Loucy (cell line): ENCODE measurements around the gene ANO7.

Experiments
- H2AFZ ChIP-seq: fragments of 200-600 bp; sonication (generic); 2 replicates; pipeline ENCODE4 v1.6.0; 2016; ENCODE audit warnings: antibody characterized with exemption, mild to moderate bottlenecking, low read length, moderate library complexity
- H3F3A ChIP-seq: fragments of 200-600 bp; 2 replicates; pipeline ENCODE4 v1.6.0; 2016; ENCODE audit warnings: antibody characterized with exemption, low read depth, mild to moderate bottlenecking
- H3K27me3 ChIP-seq: fragments of 200-600 bp; sonication (generic); 2 replicates; pipeline ENCODE4 v1.6.1; 2014; ENCODE audit warnings: low read length, mild to moderate bottlenecking; ENCODE audit not compliant: insufficient read depth, poor library complexity, severe bottlenecking
- H3K36me3 ChIP-seq: fragments of 200-600 bp; sonication (generic); 2 replicates; pipeline ENCODE4 v1.6.1; 2016; ENCODE audit warnings: low read length; ENCODE audit not compliant: insufficient read depth
- H3K4me1 ChIP-seq: fragments of 200-600 bp; sonication (generic); 2 replicates; pipeline ENCODE4 v1.5.1; 2014; ENCODE audit warnings: low read length, mild to moderate bottlenecking; ENCODE audit not compliant: insufficient read depth, poor library complexity, severe bottlenecking
- H3K4me2 ChIP-seq: fragments of 200-600 bp; sonication (generic); 2 replicates; pipeline ENCODE4 v1.6.0; 2014; ENCODE audit warnings: antibody characterized with exemption, low read length, low read depth, mild to moderate bottlenecking; ENCODE audit not compliant: poor library complexity, severe bottlenecking
- H3K4me3 ChIP-seq: fragments of 200-600 bp; sonication (generic); 2 replicates; pipeline ENCODE4 v1.5.1; 2014; ENCODE audit warnings: low read length, mild to moderate bottlenecking, mixed read lengths; ENCODE audit not compliant: poor library complexity, severe bottlenecking
- H3K79me2 ChIP-seq: fragments of 200-600 bp; sonication (generic); 2 replicates; pipeline ENCODE4 v1.6.1; 2014; ENCODE audit warnings: low read length; ENCODE audit not compliant: insufficient read depth
- H3K9ac ChIP-seq: fragments of 200-600 bp; sonication (generic); 2 replicates; pipeline ENCODE4 v1.6.0; 2014; ENCODE audit warnings: mild to moderate bottlenecking, low read depth, low read length, moderate library complexity; ENCODE audit not compliant: poor library complexity, severe bottlenecking
- H3K9me2 ChIP-seq: fragments of 200-600 bp; sonication (generic); replicated peaks from 2 replicates; pipeline ENCODE4 v1.6.1; 2016; ENCODE audit warnings: low read depth, low read length, mixed read lengths
- H3K9me3 ChIP-seq: fragments of 200-600 bp; sonication (generic); 2 replicates; pipeline ENCODE4 v1.6.1; 2014; ENCODE audit warnings: mild to moderate bottlenecking, antibody characterized with exemption, low read length, low read depth; ENCODE audit not compliant: insufficient read depth
- H4K20me1 ChIP-seq: fragments of 200-600 bp; sonication (generic); 2 replicates; pipeline ENCODE4 v1.6.0; 2014; ENCODE audit warnings: antibody characterized with exemption, low read length, mild to moderate bottlenecking; ENCODE audit not compliant: insufficient read depth, poor library complexity, severe bottlenecking
- EZH2phosphoT487 ChIP-seq: fragments of 200-600 bp; IDR thresholded peaks from 2 replicates; pipeline ENCODE4 v1.6.1; 2018; ENCODE audit warnings: antibody characterized with exemption, mild to moderate bottlenecking, moderate library complexity, borderline replicate concordance
- TF ChIP-seq, protein P1 (sequence below): fragments of 200-600 bp; sonication (generic); conservative IDR thresholded peaks from 2 replicates; pipeline ENCODE4 v1.5.1; 2014; ENCODE audit warnings: mild to moderate bottlenecking, antibody characterized with exemption, low read length

The ANO7 gene

DNA sequence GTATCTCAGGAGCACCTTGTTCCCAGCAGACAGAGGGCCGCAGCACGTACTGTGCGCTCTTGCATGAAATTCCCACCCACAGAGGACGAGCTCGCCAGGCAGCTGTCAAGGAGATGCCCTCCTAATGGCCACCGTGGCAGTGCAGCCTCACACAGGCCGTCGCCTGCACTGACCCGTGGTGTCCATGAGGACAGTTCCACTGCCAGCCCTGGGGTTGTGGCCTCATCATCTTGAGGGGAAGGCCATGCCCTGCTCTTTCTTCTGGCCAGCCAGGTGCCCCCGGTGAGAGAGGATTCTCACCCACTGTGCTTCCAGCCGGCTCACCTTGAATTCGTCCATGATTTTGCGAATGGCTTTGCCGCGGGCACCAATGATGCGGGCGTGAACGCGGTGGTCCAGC is 42.0 kb downstream of the ANO7 start:
- no peaks in the 10 kb centered on the region for H3F3A ChIP-seq
- H3K4me3 ChIP-seq = no peak overlapping the region
- H3K4me2 ChIP-seq = no peak overlapping the region
- no peaks in the 10 kb centered on the region for H3K79me2 ChIP-seq
- H3K9me3 ChIP-seq = no peaks in the 10 kb centered on the region
- H3K27me3 ChIP-seq = no peaks in the 10 kb centered on the region
- H3K9me2 ChIP-seq = no peaks in the 10 kb centered on the region
- H3K9ac ChIP-seq = no peak overlapping the region
- no peaks in the 10 kb centered on the region for H3K4me1 ChIP-seq
- peaks cover 62% of the 10 kb centered on the region; the same call in 1 of the 2 replicates for H3K36me3 ChIP-seq
- H4K20me1 ChIP-seq = no peaks in the 10 kb centered on the region
- H2AFZ ChIP-seq = no peak overlapping the region
- TF ChIP-seq, protein P1, sequence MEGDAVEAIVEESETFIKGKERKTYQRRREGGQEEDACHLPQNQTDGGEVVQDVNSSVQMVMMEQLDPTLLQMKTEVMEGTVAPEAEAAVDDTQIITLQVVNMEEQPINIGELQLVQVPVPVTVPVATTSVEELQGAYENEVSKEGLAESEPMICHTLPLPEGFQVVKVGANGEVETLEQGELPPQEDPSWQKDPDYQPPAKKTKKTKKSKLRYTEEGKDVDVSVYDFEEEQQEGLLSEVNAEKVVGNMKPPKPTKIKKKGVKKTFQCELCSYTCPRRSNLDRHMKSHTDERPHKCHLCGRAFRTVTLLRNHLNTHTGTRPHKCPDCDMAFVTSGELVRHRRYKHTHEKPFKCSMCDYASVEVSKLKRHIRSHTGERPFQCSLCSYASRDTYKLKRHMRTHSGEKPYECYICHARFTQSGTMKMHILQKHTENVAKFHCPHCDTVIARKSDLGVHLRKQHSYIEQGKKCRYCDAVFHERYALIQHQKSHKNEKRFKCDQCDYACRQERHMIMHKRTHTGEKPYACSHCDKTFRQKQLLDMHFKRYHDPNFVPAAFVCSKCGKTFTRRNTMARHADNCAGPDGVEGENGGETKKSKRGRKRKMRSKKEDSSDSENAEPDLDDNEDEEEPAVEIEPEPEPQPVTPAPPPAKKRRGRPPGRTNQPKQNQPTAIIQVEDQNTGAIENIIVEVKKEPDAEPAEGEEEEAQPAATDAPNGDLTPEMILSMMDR = no peak
- TF ChIP-seq EZH2phosphoT487 = no peak

DNA sequence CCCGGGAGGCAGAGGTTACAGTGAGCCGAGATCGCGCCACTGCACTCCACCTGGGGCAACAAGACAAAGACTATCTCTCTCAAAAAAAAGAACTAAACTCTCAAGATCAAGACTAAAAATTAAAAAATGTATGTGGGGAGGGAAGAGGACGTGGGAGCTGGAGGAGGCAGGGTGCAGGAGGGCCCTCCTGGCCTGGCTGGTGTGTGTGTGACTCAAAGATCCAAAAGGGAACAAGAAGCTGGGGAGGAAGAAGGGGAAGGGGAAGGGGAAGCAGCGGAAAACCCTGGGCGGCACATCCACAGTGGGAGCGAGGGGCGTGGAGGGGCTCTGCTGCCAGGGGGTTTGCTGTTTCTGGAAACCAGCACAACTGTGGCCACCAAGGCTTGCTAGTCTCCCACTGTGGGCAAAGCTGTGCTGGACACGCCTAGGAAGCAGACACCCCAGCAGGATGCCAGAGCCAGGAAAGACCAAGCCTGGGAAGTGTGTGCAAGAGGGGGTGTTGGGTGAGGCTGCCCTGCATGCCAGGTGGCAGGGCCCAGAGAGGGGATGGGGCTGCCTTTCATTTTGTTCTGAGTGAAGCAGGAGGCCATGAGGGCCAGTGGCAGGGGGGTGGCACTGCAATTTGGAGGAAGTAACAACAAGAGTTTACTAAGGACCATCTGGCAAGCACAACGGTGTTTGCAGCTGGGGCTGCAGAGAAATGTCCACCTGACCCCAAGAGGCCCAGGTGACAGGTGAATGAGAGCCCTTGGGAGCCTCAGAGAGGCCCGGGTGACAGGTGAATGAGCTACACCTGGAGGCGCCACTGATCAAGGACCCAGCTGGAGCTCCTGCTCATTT is 44.5 kb downstream of the ANO7 start:
- Histone ChIP-seq H3F3A (no peaks in the 10 kb centered on the region), H3K4me1 (no peaks in the 10 kb centered on the region), H3K9ac (no peak overlapping the region), H3K4me2 (no peak overlapping the region), H3K4me3 (no peak overlapping the region), H3K36me3 (peaks cover 82% of the 10 kb centered on the region; the same call in 1 of the 2 replicates), H3K27me3 (no peaks in the 10 kb centered on the region), H4K20me1 (no peaks in the 10 kb centered on the region), H2AFZ (no peak overlapping the region), H3K79me2 (no peaks in the 10 kb centered on the region), H3K9me3 (no peaks in the 10 kb centered on the region), H3K9me2 (no peaks in the 10 kb centered on the region)
- TF ChIP-seq, protein P1 = no peak
- TF ChIP-seq EZH2phosphoT487 = no peak

GRCh38 chr2:241234066-241234790 is 45.8 kb downstream of the ANO7 start:
- TF ChIP-seq, protein P1 = no peak
- no peak for TF ChIP-seq EZH2phosphoT487
- Histone ChIP-seq H3K36me3 (peaks cover 82% of the 10 kb centered on the region; the same call in 1 of the 2 replicates), H3K9me2 (no peaks in the 10 kb centered on the region), H3K79me2 (no peaks in the 10 kb centered on the region), H3K9me3 (no peaks in the 10 kb centered on the region), H3K9ac (no peak overlapping the region), H3K27me3 (no peaks in the 10 kb centered on the region), H3K4me2 (no peak overlapping the region), H3F3A (no peaks in the 10 kb centered on the region), H2AFZ (no peak overlapping the region), H4K20me1 (no peaks in the 10 kb centered on the region), H3K4me3 (no peak overlapping the region), H3K4me1 (no peaks in the 10 kb centered on the region)
